K562 (cell line): ENCODE results near the gene SIDT2. TPM values are rescaled to one million over a fixed set of nuclear protein-coding genes. Genes with fewer than 3 reads are reported as not detected.

Experiments
- BCOR ChIP-seq: fragments of 450-650 bp; IDR thresholded peaks from 2 replicates; pipeline ENCODE4 v1.6.1; 2016
- CBFA2T2 ChIP-seq: fragments of 450-650 bp; conservative IDR thresholded peaks from 2 replicates; pipeline ENCODE4 v1.6.1; 2017; ENCODE audit warnings: mild to moderate bottlenecking
- ETS2 ChIP-seq: IDR thresholded peaks from 2 replicates; pipeline ENCODE4 v1.6.1; 2016; ENCODE audit warnings: borderline replicate concordance, missing genetic modification characterization, mild to moderate bottlenecking, moderate library complexity, missing compliant biosample characterization; ENCODE audit not compliant: poor library complexity, severe bottlenecking
- HMG20B ChIP-seq: fragments of 250-450 bp; sonication (Bioruptor Pico); IDR thresholded peaks from 2 replicates; pipeline ENCODE4 v1.5.0; 2021; ENCODE audit warnings: mild to moderate bottlenecking
- KAT7 ChIP-seq: sonication (generic); formaldehyde crosslinking; IDR thresholded peaks from 2 replicates; pipeline ENCODE4 v1.8.0; 2022; ENCODE audit warnings: missing genetic modification reagents, mild to moderate bottlenecking, borderline replicate concordance
- NFATC3 ChIP-seq: fragments of 450-650 bp; IDR thresholded peaks from 2 replicates; pipeline ENCODE4 v1.6.1; 2017; ENCODE audit warnings: mild to moderate bottlenecking
- NR2F6 ChIP-seq: fragments of 450-650 bp; formaldehyde crosslinking; IDR thresholded peaks from 2 replicates; pipeline ENCODE4 v1.4.0; 2020; ENCODE audit warnings: mild to moderate bottlenecking
- OTX1 ChIP-seq: fragments of 450-650 bp; formaldehyde crosslinking; IDR thresholded peaks from 2 replicates; pipeline ENCODE4 v1.4.0; 2022; ENCODE audit warnings: mild to moderate bottlenecking
- RBM14 ChIP-seq: fragments of 200-400 bp; formaldehyde crosslinking; IDR thresholded peaks from 2 replicates; pipeline ENCODE4 v1.6.1; 2018; ENCODE audit warnings: low read depth, mild to moderate bottlenecking, low read length, moderate library complexity, borderline replicate concordance; ENCODE audit not compliant: insufficient read depth
- SIRT6 ChIP-seq: IDR thresholded peaks from one replicate; pipeline ENCODE4 v1.6.1; 2012; ENCODE audit warnings: low read depth, mild to moderate bottlenecking, control low read depth, inconsistent platforms, low read length, moderate library complexity
- SMARCA4 ChIP-seq: fragments of 450-650 bp; IDR thresholded peaks from 2 replicates; pipeline ENCODE4 v1.6.1; 2016
- ZNF778 ChIP-seq: fragments of 450-650 bp; formaldehyde crosslinking; IDR thresholded peaks from 2 replicates; pipeline ENCODE4 v1.4.0; 2020; ENCODE audit warnings: mild to moderate bottlenecking, moderate library complexity
- polyA plus RNA-seq, 8 experiments: library from polyadenylated mRNA; depleted of rRNA in 4 of 8; stranded (reverse) in 5 of 8; unstranded in 3 of 8; fragments of >200 nt; fragmentation: Nextera tagmentation in 2 of 8; fragmentation: Illumina TruSeq in 1 of 8; extraction: Ambion mirVana in 2 of 8; extraction: Trizol in 1 of 8; gene quantifications; 2 replicates each; pipeline versions ENCODE4 v1.2.1 to v1.2.3, GENCODE V29; 2011 to 2014; ENCODE audit warnings: inconsistent platforms in 1 of 8, missing spikeins in 1 of 8
- total RNA-seq, 7 experiments: library from RNA; depleted of rRNA in 6 of 7; stranded (reverse); fragments of >200 nt in 6 of 7; fragmentation: Illumina TruSeq in 2 of 7; extraction: Trizol in 2 of 7; gene quantifications; 2 replicates each; pipeline versions ENCODE4 v1.2.1 to v1.2.3, GENCODE V29; 2011 to 2021; ENCODE audit warnings: low replicate concordance in 1 of 7
- TF ChIP-seq, protein P1 (sequence below): fragments of 250-450 bp; sonication (Bioruptor Pico); IDR thresholded peaks from 2 replicates; pipeline ENCODE4 v1.5.0; 2020; ENCODE audit warnings: mild to moderate bottlenecking, borderline replicate concordance
- TF ChIP-seq, protein P2 (sequence below), 2 experiments: fragments of 450-650 bp in 1 of 2; IDR thresholded peaks; 2 replicates each; pipeline ENCODE4 v1.6.1; 2011 to 2017; ENCODE audit warnings: low read depth in 2 of 2, antibody characterized with exemption in 1 of 2, borderline replicate concordance in 1 of 2, low read length in 1 of 2, mild to moderate bottlenecking in 1 of 2, mixed read lengths in 1 of 2; ENCODE audit not compliant: control insufficient read depth in 1 of 2
- TF ChIP-seq, protein P3 (sequence below): fragments of 450-650 bp; IDR thresholded peaks from 2 replicates; pipeline ENCODE4 v1.6.1; 2017; ENCODE audit warnings: mild to moderate bottlenecking, moderate library complexity
- TF ChIP-seq, protein P4 (sequence below): fragments of 250-450 bp; sonication (Bioruptor Pico); IDR thresholded peaks from 2 replicates; pipeline ENCODE4 v1.4.0; 2020
- TF ChIP-seq, protein P5 (sequence below): IDR thresholded peaks from 2 replicates; pipeline ENCODE4 v1.6.1; 2011; ENCODE audit warnings: borderline replicate concordance, low read depth, mild to moderate bottlenecking, moderate library complexity, low read length; ENCODE audit not compliant: insufficient read depth, poor library complexity, severe bottlenecking

SIDT2 gene
- total and polyA plus RNA-seq, 9 of the 15 experiments (the other 6 are each of a cell fraction or from before 2014, with no cell fraction given) = 2.4 to 20.2 (median 6.5) TPM

DNA sequence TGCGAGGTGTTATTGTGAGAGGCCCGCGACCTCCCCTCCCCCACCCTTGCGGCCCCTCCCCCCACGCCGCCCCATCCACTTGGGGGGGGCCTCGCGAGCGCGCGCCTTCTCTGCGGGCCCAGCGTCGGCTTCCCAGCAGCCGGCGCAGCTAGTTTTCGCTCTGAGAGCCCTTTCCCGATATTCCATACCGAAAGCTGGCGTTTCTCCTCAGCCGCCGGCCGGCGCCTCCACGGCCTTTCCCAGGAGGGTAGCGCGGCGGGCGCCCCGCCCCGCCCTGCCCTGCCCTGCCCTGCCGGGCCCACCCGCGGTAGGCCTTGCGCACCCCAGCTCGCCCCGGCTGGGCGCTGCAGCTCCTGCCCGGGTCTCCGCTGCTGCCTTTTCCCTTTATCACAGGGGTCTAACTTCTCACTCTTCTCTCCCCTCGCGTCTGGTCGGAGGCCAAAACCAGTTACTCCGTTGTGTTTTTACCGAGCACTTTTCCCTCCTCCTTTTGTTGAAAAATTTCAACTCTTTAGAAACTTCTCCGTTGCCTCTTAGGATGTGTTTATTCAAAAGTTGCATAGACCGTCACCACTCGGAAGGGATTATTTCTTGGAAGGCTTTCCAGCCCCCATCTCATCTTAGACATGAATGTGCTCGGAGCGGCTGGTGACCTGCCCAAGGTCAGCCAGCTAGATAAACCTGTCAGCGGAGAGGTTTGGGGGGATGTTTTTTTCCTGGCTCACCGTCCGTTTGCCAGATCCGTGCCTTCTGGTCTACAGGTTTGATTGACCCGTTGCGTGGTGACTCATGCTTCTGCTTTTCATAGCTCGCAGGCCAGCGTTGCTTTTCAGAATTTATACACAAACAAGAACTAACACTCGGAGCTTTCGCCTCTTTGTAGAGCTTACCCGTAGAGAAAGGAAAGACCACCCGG lies 33.8 kb upstream of the SIDT2 start (continued):
- TF ChIP-seq, protein P1, sequence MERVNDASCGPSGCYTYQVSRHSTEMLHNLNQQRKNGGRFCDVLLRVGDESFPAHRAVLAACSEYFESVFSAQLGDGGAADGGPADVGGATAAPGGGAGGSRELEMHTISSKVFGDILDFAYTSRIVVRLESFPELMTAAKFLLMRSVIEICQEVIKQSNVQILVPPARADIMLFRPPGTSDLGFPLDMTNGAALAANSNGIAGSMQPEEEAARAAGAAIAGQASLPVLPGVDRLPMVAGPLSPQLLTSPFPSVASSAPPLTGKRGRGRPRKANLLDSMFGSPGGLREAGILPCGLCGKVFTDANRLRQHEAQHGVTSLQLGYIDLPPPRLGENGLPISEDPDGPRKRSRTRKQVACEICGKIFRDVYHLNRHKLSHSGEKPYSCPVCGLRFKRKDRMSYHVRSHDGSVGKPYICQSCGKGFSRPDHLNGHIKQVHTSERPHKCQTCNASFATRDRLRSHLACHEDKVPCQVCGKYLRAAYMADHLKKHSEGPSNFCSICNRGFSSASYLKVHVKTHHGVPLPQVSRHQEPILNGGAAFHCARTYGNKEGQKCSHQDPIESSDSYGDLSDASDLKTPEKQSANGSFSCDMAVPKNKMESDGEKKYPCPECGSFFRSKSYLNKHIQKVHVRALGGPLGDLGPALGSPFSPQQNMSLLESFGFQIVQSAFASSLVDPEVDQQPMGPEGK (CRISPR knock-in tag) = no peak
- TF ChIP-seq, protein P2, sequence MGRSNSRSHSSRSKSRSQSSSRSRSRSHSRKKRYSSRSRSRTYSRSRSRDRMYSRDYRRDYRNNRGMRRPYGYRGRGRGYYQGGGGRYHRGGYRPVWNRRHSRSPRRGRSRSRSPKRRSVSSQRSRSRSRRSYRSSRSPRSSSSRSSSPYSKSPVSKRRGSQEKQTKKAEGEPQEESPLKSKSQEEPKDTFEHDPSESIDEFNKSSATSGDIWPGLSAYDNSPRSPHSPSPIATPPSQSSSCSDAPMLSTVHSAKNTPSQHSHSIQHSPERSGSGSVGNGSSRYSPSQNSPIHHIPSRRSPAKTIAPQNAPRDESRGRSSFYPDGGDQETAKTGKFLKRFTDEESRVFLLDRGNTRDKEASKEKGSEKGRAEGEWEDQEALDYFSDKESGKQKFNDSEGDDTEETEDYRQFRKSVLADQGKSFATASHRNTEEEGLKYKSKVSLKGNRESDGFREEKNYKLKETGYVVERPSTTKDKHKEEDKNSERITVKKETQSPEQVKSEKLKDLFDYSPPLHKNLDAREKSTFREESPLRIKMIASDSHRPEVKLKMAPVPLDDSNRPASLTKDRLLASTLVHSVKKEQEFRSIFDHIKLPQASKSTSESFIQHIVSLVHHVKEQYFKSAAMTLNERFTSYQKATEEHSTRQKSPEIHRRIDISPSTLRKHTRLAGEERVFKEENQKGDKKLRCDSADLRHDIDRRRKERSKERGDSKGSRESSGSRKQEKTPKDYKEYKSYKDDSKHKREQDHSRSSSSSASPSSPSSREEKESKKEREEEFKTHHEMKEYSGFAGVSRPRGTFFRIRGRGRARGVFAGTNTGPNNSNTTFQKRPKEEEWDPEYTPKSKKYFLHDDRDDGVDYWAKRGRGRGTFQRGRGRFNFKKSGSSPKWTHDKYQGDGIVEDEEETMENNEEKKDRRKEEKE (IDR thresholded peaks at IDR 0.05; ENCODE audit: borderline replicate concordance in 1 of 2, control insufficient read depth in 1 of 2, low read depth in 2 of 2, low read length in 1 of 2) = 0 out of 4 replicates have a peak, but pooled peaks of 1 of the 2 experiments have one; percentile 6
- TF ChIP-seq OTX1 (CRISPR knock-in tag) = no peak
- TF ChIP-seq CBFA2T2 = no peak
- no peak for TF ChIP-seq RBM14
- TF ChIP-seq SMARCA4 = no peak
- no peak for TF ChIP-seq ETS2 (tag)
- TF ChIP-seq KAT7 (CRISPR knock-in tag) = no peak
- TF ChIP-seq, protein P3, sequence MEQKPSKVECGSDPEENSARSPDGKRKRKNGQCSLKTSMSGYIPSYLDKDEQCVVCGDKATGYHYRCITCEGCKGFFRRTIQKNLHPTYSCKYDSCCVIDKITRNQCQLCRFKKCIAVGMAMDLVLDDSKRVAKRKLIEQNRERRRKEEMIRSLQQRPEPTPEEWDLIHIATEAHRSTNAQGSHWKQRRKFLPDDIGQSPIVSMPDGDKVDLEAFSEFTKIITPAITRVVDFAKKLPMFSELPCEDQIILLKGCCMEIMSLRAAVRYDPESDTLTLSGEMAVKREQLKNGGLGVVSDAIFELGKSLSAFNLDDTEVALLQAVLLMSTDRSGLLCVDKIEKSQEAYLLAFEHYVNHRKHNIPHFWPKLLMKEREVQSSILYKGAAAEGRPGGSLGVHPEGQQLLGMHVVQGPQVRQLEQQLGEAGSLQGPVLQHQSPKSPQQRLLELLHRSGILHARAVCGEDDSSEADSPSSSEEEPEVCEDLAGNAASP = no peak
- no peak for TF ChIP-seq HMG20B (CRISPR knock-in tag)
- no peak for TF ChIP-seq NFATC3
- TF ChIP-seq, protein P4, sequence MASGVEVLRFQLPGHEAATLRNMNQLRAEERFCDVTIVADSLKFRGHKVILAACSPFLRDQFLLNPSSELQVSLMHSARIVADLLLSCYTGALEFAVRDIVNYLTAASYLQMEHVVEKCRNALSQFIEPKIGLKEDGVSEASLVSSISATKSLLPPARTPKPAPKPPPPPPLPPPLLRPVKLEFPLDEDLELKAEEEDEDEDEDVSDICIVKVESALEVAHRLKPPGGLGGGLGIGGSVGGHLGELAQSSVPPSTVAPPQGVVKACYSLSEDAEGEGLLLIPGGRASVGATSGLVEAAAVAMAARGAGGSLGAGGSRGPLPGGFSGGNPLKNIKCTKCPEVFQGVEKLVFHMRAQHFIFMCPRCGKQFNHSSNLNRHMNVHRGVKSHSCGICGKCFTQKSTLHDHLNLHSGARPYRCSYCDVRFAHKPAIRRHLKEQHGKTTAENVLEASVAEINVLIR = no peak
- no peak for TF ChIP-seq SIRT6
- TF ChIP-seq, protein P5, sequence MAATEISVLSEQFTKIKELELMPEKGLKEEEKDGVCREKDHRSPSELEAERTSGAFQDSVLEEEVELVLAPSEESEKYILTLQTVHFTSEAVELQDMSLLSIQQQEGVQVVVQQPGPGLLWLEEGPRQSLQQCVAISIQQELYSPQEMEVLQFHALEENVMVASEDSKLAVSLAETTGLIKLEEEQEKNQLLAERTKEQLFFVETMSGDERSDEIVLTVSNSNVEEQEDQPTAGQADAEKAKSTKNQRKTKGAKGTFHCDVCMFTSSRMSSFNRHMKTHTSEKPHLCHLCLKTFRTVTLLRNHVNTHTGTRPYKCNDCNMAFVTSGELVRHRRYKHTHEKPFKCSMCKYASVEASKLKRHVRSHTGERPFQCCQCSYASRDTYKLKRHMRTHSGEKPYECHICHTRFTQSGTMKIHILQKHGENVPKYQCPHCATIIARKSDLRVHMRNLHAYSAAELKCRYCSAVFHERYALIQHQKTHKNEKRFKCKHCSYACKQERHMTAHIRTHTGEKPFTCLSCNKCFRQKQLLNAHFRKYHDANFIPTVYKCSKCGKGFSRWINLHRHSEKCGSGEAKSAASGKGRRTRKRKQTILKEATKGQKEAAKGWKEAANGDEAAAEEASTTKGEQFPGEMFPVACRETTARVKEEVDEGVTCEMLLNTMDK = no peak
- no peak for TF ChIP-seq BCOR
- no peak for TF ChIP-seq NR2F6 (CRISPR knock-in tag)
- TF ChIP-seq ZNF778 = no peak
